NT2/D1 (cell line): ENCODE measurements around the gene CYSTM1.

ENCODE experiments used
- SUZ12 ChIP-seq: IDR thresholded peaks from 2 replicates; pipeline ENCODE4 v1.6.1; 2011; ENCODE audit not compliant: insufficient read length, insufficient read depth; ENCODE audit errors: extremely low read depth
- YY1 ChIP-seq: IDR thresholded peaks from 2 replicates; pipeline ENCODE4 v1.6.1; 2011; ENCODE audit not compliant: insufficient read length, insufficient read depth
- ZNF274 ChIP-seq: IDR thresholded peaks from 2 replicates; pipeline ENCODE4 v1.6.1; 2011; ENCODE audit warnings: mild to moderate bottlenecking, low read depth, low read length

- TF ChIP-seq YY1 = no peak
- TF ChIP-seq SUZ12 = no peak
- no peak for TF ChIP-seq ZNF274
Observed at GRCh38 chr5:140243706-140244250, 68.8 kb downstream of the CYSTM1 start.
